Stimulated activated naive CD4-positive, alpha-beta T cell (primary cell): ENCODE data around the gene TBC1D1.
A peak's percentile ranks its signal among the peaks of the same experiment; 100 is the strongest.
"Not testable (repeated sequence)": the region's sequence is repeated elsewhere in the genome, so short reads cannot be mapped to it uniquely, and the experiment has no call there.

Experiments used
- DNase-seq, 6 experiments: peaks; one replicate each; lab custom pipeline; 2025; lab: John Stamatoyannopoulos, UW

Gene TBC1D1

DNA sequence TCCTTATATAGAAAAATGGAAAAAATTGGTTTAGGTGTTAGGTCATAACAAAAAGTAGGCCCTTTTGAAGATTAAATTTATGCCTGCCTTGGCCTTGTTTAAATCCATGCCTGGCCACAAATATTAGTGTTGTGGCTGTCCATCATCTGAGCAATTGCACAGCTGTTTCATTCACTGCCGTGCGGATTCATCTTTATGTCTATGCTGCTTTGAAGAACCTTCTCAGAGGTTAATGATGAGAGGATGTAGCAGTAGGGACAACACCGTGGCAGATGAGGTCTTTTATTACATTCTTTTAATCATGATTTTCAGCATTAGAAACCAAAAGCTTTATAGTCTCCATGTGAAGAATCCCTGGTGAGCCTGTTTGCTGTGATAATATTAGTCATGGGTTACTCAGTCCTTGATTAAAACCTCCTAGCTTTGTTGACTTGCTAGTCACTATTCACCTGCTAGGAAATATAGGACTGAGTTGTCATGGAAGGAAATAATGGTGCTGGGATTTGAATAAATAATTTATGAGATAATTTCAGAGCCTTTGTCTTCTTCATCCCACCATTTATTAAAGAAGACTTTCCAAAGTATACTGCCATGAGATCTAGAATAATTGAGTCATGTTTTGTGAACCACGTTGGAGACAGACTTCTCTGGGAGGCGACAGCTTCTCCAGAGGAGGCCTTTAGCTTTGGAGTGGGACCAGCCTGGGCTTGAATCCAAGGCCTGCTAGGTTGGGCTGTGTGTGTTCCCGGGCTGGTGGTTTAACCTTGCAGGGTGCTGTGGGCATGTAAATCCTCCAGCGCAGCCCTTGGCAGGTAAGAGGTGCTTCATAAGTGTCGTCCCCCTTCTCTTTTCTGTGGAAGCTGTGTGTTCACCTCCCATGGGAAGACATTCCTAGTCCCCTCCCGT, 122.8 kb downstream of the TBC1D1 start:
- no peak for DNase-seq

DNA sequence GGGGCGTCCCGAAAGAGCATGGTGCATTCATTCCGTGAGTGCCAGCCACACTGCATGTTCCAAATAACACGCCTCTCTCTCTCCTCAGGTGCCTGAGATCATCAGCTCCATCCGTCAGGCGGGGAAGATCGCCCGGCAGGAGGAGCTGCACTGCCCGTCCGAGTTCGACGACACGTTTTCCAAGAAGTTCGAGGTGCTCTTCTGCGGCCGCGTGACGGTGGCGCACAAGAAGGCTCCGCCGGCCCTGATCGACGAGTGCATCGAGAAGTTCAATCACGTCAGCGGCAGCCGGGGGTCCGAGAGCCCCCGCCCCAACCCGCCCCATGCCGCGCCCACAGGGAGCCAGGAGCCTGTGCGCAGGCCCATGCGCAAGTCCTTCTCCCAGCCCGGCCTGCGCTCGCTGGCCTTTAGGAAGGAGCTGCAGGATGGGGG, 123.6 kb downstream of the TBC1D1 start:
- no peak for DNase-seq

DNA sequence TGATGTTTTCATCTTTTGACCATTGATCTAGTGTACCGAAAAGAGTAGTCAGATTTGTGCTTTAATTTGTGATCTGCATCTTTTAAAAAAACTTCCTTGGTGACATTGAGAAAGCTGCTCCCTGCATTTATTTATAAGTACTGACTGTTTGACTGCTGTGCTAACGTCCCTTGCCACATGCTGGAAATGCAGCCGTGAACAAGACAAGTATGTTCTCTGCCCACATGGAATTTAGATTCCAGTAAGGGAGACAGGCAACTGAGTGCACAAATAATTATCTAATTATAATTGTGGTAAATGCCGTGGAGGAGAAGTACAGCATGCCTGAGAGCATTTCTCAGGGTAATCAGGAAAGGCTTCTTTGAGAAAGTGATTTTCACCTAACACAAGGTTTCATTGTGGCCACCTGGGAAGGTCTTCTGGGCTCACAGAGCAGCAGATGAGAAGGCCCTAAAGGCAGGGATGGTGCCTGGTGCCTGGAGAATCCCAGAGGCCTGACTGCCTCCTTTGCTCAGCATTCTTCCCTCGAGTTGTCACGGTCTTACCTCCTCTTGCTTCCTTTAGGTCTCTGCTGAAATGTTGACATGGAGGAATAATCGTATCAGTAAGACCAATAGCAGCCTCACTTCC, 125.1 kb downstream of the TBC1D1 start:
- no peak for DNase-seq

DNA sequence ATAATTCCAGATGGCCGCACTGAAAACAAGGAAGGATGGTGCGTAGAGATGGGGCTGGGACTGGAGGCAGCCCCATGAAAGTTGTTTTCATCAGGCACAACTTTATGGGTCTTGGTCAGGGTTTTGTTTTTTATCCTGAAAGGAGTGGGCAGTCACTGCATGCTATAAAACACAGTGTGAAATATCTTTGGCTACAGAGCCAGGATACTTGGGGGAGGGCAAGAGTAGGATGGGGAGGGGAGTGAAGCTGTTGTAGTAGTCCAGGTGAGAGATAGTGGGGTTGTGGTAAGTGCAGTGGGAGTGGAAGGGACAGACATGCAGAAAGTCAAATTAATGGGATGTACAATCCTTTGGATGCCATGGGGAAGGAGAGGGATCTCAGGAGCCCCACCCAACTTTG, 125.8 kb downstream of the TBC1D1 start:
- DNase-seq: no peak

DNA sequence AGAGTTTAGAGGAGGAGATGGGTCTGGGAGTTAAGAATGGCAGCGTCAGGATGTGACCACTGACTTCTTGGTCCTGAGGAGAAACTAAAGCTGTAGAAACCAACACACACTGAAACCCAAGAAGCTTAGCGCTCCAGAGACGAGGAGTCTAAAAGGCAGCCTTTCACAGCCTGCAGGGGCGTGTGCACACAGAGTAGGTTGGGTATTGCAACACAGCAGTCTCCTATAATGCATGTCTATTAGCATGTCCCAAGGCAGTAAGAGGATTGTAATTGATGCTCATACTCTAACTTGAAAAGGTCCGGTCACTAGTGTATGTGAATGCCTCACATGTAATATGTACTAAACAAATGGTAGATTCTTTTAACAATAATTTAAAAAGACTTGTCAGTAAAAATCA, 126.7 kb downstream of the TBC1D1 start:
- no peak for DNase-seq

DNA sequence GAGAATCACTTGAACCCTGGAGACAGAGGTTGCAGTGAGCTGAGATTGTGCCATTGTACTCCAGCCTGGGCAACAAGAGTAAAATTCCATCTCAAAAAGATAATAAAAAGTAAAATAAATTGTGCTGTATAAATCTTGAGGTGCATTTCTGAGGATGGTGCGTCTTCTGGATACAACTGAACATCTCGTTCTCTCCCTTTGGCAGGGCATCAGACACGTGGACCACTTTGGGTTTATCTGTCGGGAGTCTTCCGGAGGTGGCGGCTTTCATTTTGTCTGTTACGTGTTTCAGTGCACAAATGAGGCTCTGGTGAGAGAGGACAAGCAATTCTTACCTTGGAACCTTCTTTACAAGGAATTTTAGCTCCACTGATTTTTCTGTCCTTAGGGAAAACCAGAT, 129.5 kb downstream of the TBC1D1 start:
- no peak for DNase-seq

DNA sequence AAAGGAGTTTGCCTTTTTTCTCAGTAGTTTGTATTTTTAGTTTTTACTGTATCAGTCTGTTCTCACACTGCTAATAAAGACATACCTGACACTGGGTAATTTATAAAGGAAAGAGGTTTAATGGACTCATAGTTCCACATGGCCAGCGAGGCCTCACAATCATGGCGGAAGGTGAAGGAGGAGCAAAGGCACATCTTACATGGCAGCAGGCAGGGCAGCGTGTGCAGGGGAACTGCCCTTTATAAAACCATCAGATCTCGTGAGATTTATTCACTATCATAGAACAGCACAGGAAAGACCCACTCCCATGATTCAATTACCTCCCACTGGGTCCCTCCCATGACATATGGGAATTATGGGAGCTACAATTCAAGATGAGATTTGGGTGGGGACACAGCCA, 130.1 kb downstream of the TBC1D1 start:
- not testable (repeated sequence) for DNase-seq

DNA sequence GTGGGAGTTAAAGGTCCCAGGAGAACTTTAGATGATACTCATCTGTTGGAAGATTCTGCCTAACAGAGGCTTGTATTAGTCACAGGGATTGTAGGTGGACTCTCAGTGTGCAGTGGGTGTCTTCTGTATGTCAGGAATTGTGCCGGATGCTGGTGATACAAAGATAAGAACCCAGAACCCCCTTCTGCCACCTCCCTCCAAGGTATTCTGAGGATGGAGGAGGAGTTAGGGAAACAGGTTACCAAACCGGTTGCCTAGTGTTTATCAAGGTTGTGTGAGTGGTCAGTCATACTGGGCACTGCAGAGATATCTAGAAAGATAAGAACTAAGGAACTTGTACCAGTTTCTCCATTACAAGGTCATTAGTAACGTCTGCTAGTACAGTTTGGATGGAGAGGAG, 130.9 kb downstream of the TBC1D1 start:
- no peak for DNase-seq

DNA sequence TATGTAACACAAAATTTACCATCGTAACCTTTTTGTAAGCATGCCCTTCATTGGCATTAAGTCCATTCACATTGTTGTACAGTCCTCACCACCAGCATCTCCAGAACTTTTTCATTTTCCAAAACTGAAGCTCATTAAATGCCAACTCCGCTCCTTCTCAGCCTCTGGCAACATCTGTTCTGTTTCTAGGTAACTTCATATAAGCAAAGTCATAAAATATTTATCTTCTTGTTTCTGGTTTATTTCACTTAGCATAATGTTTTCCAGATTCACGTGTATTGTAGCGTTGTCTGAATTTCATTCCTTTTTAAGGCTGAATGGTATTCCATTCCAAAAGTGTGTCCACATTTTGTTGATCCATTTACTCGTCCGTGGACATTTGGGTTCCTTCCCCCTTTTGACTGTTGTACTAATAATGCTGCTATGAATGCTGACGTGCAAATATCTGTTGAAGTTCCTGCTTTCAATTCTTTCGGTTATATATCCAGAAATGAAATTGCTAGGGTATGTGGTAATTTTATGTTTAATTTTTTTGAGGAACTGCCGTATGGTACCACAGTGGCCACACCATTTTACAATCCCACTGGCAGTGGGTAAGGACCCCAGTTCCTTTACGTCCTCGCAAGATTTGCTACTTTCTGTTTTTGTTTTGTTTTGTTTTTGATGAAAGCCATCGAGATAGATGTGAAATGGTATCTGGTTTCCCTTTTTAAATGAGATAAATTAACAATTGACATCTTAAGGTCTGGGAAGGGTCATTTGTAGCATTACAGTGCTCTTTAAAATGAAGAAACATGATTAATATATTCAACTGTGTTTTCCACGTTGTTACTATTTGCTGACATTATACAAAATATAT, 132.7 kb downstream of the TBC1D1 start:
- no peak for DNase-seq

DNA sequence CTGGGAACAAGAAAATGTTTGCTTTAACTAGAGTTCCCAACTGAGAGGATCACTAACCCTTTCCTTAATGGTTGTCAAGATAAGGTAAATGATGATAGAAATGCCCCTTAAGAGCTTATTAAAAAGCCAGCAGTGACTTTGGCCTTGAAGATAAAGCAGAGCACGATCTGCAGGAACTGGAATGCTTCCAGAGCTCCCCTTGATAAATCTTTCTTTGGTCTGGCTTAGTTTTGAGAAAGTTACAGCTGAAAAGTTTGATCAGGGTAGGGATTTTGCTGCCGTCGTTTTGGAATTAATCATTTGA, 133.3 kb downstream of the TBC1D1 start:
- no peak for DNase-seq

DNA sequence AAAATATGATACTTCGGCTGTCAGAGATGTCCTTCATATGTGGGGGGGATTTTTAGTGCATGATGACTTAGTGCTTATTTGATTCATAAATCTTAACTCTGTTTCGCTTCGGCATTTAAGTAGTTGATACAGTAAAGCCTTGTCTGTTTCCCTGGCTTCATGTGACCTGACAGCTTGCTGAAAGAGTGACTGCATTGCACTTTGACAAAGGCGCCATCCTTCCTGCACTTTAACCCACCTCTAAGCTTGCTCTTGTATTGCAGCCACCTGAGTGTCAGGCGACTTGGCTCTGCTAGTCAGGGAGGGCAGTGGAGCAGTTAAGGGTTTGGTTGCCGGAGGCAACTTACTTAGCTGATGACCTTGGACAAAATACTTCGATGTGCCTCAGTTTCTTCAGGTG, 134.8 kb downstream of the TBC1D1 start:
- DNase-seq: no peak

DNA sequence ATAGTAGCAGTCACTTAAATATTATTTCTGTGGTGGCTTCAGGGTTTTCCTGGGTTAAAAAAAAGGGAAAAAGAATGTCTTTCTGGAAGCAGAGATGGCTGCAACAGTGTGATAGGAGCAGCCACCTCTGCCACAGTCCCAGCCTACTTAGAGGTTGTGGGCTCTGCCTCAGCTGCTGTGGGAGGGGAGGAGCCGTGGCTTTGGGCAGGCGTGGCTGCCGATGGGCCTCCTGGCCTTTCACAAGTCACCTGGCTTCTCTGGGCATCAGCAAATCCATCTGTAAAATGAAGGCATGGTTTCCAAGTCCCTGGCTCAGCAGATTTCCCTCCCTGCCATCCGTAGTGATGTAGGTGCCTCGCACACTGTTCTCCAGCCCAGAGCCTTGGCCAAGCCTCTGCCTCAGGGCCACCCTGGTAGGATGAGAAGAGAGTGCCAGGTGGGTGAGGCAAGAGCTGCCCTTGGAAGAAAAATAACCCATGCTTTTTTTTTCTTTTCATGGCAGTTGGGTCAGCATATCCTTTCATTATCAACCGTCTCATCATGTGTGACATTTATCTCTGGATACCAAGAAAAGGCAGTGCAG, 135.4 kb downstream of the TBC1D1 start:
- DNase-seq: no peak

DNA sequence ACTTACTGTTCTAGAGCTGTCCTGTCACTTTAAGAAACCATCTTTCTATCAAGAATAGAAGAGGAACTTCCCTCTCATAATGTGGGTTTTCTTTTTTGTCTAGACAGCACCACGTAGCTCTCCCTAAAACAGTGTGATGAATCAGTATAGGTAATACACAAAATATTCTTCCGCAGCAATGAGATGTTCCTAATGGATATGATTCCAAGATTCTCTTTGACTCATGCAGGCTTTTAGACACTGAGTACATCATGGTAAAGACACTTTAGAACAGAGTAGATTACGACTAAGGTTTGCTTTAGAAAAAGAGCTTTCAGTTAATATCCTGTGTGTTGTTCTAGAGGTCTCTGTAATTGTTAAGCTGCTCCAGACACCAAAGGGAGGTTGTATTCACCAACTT, 139.1 kb downstream of the TBC1D1 start:
- no peak for DNase-seq

DNA sequence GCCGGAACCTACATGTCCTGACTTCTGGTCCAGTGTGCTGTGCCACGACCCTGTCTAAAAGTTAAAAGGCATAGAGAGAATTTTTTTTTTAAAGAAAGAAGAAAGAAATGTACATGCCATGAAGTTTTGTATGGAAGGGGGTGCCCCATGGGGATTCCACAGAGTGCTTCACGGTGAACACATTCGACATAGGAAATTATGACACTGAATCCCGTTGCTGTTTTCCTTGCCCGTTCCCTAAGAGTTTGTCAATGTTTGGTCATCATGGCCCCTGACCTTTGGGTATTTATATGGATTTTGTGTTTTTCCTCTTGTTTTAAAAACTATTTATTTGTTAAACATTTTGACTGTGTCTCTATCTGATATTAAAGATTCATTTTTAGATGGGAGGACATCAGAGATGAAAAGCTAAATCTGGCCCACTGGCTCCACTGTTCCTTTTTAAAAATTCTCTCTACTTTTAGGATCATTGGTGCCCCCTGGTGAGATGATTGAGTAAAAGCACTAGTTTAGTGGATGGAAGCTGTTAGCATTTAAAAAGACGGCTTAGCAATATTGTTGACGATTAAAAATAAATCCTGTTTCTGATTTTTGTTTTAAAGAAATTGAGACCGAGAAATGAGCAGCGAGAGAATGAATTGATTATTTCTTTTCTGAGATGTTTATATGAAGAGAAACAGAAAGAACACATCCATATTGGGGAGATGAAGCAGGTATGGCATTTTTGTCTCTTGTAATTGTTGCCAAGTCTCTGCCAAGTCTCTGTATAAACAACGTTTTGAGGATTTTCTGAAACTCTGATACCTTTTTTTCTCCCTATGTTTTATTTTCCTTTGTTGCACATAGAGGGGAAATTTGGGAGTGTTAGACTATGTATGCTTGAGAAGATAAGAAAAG, 144.3 kb downstream of the TBC1D1 start:
- peak in 5 of 6 experiments; percentile 8 to 65 (median 26) for DNase-seq

DNA sequence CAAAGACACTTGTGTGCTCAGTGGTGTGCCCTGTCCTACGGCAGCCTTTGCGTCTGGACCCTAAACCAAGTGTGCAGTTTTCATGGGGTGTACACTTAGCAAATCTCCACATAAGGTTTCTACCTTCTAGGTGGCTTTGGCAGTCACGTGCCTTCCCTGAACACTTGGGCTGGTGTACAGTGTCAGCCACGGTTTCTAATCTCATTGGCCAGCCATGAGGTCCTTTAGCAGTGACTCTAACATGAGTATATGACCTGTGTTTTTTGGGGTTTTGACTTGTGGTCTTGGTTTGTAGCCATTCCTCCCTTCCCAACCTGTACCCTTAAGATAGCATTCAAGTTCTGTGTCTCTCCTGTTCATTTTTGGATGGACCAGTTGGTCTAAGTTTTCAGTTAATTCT, 145.7 kb downstream of the TBC1D1 start:
- no peak for DNase-seq

DNA sequence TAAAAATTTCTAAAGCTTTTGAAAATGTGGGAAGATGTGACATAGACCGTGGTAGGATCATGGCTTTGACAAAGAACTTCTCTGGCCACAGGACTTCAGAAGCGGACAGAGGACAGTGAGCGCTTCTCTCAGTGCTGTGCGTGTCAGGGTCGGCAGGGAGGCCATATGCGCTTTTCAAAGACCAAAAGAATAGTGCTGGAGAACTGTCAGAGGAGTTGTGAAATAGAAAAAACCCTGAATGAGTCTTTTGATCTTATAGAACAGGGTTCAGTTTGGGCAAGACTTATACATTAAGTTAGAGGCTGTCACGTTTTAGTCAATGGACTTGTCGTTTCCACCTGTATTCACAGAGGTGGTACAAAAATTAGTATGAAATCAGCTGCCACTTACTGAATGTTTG, 146.7 kb downstream of the TBC1D1 start:
- DNase-seq: no peak

DNA sequence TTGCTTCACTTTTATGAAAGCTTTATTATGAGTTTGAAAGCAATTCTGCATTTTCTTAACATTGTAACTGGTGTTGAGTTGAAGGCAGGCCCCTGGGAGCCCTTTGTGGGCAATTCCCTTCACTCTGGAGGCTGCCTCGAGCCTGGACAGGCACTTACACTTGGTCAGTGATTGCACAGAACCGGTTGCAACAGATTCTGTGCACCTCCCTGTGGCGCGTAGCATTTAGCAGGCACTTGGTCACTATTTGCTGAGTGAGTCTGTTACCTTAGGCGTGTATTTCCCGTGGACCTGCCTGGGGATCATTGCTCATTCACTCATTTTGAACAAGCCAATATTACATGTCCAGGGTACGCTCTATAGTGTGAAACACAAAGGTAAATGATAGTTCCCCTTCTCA, 149.7 kb downstream of the TBC1D1 start:
- DNase-seq: no peak

DNA sequence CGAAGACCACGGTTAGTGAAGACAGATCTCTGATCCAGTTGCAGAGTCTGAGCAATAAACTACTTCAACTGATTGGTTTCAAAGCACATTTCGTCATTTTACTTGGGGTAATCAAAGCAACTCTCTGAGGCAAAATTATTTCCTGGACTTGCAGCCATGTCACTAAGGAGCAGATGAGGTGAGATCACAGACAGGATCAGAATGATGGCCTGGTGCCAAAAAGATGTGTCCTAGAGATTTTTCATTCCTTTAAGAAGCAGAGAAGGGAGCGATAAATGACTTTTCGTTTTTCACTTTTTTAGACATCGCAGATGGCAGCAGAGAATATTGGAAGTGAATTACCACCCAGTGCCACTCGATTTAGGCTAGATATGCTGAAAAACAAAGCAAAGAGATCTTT, 153.2 kb downstream of the TBC1D1 start:
- no peak for DNase-seq

DNA sequence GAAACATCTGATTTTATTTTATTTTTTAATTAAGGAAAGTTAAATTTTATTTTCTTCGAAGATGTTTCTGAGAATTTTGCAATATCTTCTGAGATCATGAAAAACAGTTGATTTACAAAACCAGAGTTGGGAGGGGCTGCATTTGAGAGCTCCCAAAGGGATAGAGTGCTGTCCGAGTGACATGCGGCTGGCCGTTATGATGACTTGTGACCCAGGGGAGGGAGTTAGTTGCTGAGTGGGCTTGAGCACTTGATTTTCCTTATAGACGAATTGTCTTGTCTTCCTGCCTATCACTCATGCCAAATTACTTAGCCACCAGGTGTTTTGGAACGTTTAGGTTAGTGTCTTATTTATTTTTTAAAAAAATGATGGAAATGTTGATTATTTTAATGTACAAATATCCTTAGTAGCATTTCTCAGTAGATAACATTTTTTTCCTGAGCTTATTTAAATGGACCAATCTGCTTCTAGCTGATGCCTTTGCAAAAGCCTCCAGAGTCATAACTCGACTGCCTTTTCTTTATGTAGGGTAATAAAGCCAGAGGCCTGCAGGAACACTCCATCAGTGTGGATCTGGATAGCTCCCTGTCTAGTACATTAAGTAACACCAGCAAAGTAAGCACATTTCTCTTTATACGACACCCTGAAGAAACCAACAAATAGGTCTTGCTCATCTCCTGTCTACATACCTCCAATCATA, 154.6 kb downstream of the TBC1D1 start:
- no peak for DNase-seq

DNA sequence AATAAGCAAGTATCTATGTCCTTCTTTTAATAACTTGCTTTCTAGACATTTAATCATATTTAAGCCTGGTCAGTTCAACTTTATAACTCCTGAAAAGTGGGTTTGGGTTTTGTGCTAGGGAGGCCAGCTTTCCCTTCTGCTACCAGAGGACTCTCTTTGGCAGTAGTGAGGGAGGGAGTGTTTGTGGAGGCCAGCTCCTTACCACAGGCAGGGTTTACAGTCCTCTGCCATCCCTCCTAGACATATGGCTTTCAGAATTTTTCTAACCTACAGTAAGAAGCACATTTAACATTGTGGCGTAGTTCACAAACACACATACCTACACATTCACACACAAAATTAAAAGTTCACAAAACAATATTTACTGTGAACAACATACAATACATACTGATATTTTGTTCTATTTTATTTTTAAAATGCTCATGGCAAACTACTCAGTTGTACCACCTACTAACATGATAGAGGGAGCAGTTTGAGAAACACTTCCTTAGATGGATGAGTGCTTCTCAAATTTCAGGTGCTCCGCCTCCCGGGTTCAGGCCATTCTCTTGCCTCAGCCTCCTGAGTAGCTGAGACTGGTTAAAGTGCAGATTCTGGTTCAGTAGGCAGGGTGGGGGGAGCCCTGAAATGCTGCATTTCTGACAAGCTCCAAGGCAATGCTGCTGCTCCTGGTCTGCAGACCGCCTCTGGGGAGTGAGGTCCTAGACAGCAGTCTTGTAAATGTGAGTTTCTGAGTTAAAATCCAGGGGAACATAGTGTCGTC, 156.0 kb downstream of the TBC1D1 start:
- DNase-seq: no peak
